GM18499 (cell line): ENCODE results near the gene SAMM50.

Source experiments
- ATAC-seq: cut with Tn5 transposase; IDR thresholded peaks from one replicate; pipeline ENCODE4 v1.9.1; 2021; ENCODE audit warnings: moderate number of reproducible peaks; ENCODE audit not compliant: insufficient read depth, unreplicated experiment

SAMM50 gene

DNA sequence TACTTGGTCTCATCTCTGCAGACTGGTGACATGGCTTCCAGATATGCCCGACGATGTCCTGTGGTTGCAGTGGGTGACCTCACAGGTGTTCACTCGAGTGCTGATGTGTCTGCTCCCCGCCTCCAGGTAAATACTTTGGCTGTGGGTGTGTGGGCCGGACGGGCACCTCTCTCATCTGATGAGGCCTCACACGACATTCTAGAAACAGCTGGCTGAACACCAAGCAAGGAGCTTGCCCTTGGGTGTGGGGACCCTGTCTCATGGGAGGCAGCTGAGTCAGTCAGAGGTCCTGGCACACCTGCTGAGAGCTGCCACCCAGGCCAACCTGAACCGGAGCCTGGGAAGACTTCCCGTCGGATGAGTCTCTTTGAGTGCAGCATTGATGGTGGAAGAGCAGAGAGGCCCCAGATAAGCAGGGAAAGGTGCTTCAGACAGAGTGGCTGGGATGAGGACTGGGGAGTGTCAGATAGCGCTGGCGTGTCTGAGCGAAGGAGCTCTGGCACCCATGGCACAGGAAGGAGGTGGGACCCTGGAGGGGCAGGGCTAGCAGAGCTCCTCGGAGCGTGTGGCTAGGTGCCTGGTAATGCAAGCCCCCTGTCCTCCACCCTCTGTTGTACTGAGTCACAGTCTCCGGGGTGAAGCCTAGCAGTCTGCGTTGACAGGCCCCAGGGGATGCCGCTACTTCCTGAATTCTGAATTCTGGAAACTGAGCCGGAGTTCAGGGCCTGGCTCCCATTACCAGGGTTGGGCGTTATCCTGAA lies 10.4 kb upstream of the SAMM50 start:
- ATAC-seq, result no peak

DNA sequence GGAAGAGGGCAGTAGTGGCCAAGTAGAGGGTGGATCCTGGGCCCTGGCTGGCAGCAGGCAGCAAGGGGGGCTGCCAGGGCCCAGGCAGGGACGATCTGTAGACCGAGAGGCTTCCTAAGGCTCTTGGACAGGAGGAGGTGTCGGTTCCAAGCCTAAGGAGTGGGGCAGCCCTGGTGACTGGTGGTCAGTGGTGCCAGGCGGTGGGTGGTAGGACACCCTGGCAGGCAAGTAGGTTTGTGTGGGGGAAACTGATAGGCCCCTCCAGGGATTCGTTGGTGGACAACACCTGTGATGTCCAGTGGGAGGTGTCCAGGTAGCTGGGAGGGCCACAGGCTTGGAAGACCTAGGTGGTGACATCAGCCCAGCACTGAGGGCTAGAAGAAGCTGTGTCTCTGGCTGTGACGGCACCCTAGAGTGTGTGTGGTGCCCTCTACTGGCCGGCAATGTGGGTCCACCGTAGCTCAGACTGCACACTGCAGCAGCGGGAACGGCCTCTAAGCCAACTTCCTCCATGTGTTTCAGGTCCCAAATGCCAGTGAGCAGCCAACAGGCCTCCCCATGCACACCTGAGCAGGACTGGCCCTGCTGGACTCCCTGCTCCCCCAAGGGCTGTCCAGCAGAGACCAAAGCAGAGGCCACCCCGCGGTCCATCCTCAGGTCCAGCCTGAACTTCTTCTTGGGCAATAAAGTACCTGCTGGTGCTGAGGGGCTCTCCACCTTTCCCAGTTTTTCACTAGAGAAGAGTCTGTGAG lies 9.4 kb upstream of the SAMM50 start:
- ATAC-seq, result no peak

DNA sequence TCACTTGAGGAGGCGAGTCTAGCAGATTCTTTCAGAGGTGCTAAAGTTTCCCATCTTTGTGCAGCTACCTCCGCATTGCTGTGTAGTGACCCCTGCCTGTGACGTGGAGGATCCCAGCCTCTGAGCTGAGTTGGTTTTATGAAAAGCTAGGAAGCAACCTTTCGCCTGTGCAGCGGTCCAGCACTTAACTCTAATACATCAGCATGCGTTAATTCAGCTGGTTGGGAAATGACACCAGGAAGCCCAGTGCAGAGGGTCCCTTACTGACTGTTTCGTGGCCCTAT lies 8.9 kb upstream of the SAMM50 start:
- no peak for ATAC-seq

DNA sequence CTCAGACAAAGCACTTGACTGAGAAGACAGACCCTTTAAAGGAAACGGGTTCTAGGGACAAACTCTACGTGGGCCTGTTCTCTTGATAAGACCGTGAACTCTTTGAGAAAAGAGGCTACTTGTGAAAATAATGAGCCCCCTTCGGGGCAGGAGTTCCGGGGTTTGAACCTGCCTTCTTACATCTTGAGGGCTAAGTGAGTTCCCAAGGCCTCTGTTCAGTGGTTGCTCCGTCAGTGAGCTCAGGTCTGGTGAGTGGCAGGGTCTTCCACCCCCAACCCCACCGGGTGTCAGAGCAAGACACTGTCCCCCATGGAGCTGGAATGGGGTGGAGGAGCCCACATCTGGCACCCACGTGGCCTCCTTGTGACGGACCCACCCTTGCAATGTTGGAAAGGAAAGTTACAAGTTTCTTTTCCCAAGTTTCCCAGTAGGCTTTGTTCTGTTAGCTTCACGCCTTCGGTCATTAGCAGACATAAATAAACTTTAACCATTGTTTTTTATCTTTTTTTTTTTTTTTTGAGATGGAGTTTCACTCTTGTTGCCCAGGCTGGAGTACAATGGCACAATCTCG lies 6.3 kb upstream of the SAMM50 start:
- ATAC-seq, result no peak

DNA sequence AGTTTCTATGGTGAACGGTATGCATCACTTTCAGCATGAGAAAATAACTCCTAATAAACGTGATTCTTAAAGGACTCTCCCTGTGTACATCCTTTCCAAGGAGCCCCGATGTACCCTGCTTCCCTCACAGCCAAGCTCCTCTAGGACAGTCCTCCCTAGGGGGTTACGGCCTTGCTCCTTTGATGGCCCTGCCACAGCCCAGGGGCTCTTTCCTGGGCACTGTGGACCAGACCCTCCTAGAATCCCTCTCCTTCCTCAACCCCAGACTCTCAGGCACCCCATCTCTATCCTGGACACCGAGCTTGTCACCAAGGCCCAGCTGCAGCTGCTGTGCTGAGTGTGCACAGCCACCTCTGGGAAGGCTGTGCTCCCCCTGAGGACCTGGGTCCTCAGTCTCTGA lies 3.9 kb upstream of the SAMM50 start:
- no peak for ATAC-seq

DNA sequence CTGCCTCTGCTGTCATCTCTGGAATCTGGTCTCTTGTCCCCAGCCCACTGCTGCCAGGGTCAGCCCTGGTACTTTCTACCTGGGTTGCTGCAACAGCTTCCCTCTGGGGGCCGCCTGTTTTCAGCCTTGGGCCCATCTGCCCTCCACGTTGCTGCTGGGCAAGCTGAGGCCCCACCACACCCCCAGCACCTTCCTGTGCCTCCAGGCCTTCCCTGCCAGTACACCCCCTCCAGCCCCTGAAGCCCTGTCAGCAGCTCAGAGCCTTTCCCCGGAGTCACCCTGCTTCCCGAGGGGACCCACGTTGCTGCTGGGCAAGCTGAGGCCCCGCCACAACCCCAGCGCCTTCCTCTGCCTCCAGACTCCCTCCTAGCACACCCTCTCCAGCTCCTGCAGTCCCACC lies 3.3 kb upstream of the SAMM50 start:
- ATAC-seq, result no peak

DNA sequence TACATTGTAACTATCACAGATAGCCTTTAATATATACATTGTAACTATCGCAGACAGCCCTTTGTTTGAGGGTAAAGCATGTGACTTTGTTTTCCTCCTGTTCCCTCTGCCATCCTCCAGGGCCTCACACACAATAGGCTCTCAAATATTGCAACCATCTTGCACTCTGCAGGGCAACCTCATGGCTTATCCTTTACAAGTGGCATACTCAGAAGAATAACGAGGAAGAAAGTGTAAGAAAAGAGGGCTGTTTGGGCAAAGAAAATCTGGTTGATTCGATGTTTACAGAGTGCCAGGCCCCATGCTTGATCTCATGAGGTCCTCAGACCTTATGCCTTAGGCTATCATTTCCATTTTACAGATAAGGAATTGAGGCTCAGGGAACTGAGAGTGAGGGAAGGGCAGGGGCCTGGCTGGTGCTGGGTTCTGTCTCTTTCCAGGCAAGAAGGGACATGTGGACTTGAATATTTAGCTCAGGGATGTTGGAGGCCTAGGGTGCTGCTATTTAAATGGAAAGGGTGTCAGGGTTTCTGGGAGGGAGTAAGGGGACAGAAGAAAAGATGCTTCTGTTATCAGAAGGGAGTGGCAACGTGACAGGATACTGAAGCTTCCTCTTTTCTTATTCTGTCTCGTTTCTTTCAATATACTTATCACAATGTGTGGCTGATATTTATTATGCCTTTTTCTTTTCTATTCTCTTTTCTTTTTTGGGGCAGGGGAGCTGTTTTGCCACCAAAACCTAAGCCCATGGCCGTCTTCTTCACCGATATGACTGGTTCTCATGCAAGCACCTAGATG lies 1.1 kb upstream of the SAMM50 start:
- no peak for ATAC-seq

DNA sequence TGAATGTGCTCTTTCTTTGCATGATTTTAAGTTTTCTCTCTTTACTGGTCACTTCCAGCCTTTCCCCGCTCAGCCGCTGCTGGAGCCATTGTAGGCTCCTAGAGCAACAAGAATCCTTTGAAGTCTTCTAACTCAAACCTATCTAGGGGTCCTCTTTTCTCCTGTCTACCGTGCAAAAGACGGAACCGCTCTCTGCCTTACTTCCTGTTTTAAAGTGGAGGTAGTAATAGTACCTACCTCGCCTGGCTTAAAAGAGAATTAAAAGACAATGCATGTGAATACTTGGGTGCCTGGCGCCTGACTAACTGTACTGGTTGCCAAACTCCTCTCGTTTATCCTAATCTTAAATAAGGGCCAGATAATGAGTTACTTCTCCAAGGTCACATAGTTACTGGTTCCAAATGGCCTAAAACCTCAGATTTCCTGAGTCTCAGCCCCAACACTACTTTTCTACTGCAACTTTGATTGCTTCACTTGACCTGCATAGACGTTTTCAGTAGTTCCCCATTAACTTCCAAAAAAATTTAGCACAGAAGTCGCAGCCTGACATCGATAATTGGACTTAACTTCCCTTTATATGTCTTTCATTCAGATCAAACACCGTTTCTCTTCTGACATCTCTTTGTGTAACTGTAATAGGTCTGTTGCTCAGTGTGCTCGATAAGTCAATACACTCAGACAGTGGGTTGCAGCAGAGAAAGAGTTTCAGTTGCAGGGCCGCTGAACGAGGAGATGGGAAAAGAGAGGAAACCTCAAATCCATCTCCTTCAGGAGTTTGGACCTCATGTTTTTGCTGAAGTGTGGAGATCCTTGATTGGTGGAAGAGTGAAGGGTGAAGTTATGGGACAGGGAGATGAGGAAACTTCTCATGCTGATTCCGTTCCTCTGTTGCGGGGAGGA lies 891 bp downstream of the SAMM50 start:
- peak; percentile 19 for ATAC-seq

DNA sequence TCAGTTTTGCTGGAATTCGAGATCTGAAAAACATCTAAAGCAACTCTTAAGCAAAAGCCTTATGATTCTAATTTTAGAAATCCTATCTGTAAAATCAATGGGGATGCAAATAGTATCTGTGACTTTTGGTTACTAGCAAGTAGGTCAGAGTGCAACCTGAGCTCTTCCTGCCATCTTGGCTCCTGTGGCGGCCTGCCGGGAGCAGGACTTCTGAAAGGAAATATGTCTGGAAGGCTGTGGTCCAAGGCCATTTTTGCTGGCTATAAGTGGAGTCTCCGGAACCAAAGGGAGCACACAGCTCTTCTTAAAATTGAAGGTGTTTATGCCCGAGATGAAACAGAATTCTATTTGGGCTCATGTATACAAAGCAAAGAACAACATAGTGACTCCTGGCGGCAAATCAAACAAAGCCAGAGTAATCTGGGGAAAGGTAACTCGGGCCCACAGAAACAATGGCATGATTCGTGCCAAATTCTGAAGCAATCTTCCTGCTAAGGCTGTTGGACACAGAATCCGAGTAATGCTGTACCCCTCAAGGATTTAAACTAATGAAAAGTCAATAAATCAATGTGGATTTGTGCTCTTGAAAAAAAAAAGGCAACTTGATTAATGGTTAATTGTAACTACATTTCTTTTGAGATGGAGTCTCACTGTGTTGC lies 1.7 kb downstream of the SAMM50 start:
- ATAC-seq, result no peak

DNA sequence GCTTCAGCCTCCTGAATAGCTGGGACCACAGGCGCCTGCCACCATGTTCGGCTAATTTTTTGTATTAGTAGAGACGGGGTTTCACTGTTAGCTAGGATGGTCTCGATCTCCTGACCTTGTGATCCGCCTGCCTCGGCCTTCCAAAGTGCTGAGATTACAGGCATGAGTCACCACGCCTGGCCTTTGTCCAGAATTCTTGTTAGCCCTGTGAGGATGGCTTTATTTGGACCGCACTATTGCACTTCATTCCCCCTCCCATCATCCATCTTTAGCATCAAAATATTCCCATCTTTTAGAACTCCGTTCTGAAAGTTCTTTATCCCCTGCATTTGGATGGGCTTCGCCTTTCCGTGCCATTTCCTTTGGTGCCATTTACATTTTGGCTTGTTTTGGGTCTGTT lies 2.6 kb downstream of the SAMM50 start:
- ATAC-seq, result no peak

DNA sequence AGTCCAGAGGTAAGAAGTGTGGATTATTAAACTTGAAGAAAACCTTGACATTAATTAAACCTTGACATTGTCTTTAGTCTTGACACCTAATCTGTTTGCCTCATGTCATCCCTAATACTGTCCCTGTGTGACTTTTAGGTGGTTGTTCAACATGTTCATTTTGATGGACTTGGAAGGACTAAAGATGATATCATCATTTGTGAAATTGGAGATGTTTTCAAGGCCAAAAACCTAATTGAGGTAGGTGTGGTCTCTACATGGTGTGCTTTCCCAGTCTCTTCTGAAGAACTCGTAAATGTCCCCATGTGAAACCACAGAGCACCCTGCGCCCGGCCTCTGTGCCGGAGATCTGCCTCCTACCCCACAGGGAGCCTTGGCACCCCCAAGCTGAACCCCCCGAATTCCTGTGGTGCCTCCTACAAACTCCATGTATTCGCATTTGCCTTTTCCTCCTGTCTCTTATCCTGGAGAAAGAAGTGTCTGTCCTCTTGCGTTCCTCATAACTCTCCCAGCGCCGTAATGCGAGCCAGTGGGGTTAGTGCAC lies 9.1 kb downstream of the SAMM50 start:
- no peak for ATAC-seq

DNA sequence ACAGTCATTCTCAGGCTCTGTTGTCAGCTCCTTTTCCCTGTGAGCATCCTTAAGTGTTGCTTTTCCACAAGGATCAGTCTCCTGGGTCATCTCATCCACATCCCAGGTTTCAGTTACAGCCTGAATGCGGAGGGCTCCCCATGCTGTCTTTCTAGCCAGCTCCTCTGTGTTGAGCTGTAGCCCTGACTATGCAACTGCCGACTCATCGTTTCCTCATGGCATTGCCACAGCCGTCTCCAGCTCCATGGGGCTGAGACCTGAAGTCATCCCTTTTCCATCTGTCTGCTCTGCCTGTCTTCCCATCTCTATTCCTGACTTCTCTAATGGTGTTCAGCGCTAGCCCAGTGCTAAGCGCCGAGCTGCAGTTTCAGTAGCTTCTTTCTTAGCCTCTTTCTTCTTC lies 11.8 kb downstream of the SAMM50 start:
- ATAC-seq, result no peak

DNA sequence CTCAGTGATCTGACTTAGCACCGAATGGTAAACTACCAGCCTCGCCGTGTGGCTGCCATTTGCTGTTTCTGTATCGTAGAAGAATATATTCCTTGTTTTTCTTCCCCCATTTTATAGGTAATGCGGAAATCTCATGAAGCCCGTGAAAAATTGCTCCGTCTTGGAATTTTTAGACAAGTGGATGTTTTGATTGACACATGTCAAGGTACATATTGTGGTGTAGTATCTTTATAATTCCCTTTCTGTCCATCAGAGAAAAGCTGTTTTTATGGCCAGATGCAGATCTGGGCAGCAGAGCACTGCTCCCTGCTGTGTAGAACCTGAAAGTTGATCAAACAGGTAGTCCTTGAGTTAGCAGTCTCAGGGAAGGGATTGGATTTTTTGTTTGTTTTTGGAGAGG lies 13.4 kb downstream of the SAMM50 start:
- ATAC-seq, result no peak

DNA sequence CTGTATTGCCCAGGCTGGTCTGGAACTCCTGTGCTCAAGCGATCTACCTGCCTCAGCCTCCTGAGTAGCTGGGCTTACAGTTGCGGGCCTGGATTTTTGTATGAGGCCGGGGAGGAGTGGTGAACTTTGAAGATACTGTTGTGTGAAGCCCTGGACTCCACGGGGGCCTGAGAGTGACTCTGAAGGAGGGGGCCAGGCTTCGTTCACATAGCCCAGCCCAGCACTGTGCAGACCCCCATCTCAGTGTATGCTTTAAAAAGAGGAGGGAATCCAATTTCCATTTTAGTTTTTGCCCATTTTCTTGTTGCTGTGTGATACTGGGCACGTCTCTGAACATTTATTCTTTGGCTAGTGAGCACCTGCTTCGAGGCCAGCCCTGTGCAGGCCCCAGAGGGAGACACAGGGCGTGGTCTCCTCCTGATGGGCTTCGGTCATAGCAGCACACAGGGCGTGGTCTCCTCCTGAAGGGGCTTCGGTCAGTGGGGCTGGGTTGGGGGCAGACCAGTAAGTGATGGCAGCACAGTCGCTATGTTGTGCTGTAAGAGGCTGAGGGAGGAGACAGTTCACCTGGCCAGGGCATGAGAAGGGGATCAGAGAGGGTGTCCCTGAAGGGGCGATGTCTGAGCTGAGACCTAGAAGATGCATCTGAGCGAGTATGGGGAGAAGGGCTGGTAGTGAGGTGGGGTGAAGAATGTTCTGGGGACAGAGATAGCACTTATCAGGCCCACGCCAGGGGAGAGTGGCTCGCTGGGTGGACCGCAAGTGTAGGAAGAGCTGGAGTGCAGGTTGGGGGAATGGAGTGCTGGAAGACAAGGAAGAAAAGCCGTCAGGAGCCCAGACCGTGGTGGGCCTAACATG lies 14.0 kb downstream of the SAMM50 start:
- ATAC-seq, result no peak

DNA sequence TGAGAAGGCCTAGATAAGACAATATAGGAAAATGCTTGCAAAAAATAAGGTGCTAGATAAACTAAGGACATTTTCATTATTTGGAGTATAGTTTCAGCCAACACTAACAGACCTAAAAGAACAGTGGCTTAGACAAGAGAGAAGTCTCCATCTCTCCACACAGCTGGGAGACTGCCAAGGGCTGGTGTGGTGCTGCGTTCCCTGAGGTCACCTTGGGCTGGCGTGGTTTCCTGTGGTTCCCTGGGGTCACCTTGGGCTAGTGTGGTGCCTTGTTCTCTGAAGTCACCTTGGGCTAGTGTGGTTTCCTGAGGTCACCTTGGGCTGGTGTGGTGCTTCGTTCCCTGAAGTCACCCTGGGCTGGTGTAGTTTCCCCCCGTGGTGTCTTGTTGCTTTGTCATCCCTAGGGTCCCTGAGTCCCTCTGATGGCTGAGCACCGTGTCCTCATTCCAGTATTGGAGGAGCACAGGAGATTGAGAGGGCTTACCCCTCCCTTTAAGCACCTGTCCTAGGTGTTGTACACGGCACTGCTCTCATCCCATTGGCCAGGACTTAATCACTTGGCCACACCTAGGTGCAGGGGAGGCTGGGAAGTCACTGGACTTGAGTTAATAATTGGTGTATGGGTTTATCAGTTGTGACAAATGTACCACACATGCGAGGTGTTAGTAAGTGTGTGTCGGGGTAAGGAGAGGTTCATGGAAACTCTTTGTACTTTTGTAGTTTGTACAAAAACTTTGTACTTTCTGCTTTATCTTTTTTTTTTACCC lies 14.9 kb downstream of the SAMM50 start:
- ATAC-seq, result no peak

DNA sequence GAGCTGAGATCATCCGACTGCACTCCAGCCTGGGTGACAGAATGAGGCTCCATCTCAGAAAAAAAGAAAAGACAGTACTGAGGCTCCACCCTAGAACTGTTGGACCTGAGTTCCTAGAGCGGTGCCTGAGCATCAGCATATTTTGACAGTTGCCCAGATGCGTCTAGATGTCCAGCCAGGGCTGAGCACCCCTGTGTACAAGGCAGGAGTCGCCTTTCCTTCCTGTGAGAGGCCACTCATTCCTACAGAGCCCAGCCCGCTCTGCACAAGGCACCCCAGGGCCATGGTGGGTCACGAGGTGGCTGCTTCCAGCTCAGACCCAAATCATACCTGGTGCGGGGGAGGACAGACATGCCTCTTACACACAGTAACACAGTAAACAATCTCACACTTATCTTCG lies 15.9 kb downstream of the SAMM50 start:
- ATAC-seq, result no peak

DNA sequence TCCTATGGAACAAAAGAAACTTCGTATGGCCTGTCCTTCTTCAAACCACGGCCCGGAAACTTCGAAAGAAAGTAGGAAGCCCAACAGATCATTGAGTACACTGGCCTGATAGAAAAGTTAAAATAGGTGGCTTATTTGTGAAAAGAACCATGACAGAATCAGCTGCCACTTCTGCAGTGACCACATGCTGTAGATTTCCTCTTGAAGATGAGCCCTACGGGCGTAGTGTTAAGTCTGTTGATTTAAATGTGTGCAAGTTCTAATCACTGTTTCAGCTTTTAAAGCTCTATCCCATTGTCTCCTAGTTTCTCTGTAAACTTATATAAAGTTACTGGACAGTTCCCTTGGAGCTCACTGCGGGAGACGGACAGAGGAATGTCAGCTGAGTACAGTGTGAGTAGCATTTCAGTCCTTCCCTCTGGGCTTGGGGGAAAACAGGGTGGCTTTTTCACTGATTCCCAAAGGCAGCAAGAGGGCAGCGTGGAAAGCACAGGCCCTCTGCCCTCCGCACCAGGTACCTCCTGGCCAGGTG lies 17.8 kb downstream of the SAMM50 start:
- ATAC-seq, result no peak
